22Rv1 (cell line): ENCODE results near the gene PAK6.
A peak's percentile ranks its signal among the peaks of the same experiment; 100 is the strongest.

Source experiments
- H3K27ac ChIP-seq: fragments of 450-650 bp; 2 replicates; pipeline ENCODE4 v1.5.1; 2017
- ZFX ChIP-seq: fragments of 450-650 bp; IDR thresholded peaks from 2 replicates; pipeline ENCODE4 v1.6.1; 2017; ENCODE audit warnings: antibody characterized with exemption, borderline replicate concordance
- TF ChIP-seq, protein P1 (sequence below): fragments of 450-650 bp; IDR thresholded peaks from 2 replicates; pipeline ENCODE4 v1.5.1; 2017; ENCODE audit warnings: mild to moderate bottlenecking

Gene PAK6

DNA sequence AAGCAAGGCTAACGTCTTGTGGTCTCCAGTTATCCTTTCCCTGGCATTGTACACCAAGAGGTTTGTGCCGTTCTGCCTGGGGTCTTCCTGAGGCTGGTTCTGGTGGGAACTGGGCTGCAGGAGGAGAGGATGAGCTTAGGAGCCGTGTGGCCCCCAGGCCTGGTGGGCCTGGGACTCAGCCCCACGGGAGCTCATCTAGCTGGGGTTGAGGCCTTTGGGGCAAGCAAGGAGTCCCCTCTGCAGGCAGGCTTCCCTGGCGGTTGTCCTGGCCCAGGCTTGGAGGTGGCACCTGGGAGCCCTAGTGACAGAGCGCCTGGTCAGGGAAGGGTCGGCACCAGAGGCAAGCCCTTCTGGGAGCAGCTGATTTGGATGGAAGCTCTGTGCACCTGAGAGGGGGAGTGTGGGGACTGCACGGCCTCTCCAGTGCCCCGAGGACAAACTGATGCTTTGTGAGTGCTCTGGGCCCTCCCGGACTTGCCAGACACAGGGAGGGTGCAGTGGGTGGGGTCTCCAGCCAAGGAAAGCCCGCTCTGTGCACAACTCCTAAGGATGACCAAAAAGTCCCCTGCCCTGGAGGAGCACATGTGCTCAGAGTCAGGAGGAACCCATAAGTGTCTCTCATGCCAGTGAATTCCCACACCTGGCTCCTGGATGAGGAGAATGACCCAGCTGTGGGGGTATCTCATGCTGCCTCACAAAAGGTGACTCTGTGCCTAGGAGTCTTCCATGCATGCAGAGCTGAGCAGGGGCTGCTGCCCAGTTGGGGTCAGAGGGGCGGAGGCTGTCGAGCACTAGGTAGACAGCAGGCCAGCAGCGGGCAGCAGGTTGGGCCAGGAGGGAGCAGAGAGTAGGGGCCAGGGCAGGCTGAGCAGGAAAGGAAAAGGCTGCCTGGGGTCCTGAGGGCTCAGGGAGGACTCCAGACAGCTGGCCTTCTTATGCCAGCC lies 2.7 kb downstream of the PAK6 start:
- TF ChIP-seq ZFX, result no peak
- TF ChIP-seq, protein P1, sequence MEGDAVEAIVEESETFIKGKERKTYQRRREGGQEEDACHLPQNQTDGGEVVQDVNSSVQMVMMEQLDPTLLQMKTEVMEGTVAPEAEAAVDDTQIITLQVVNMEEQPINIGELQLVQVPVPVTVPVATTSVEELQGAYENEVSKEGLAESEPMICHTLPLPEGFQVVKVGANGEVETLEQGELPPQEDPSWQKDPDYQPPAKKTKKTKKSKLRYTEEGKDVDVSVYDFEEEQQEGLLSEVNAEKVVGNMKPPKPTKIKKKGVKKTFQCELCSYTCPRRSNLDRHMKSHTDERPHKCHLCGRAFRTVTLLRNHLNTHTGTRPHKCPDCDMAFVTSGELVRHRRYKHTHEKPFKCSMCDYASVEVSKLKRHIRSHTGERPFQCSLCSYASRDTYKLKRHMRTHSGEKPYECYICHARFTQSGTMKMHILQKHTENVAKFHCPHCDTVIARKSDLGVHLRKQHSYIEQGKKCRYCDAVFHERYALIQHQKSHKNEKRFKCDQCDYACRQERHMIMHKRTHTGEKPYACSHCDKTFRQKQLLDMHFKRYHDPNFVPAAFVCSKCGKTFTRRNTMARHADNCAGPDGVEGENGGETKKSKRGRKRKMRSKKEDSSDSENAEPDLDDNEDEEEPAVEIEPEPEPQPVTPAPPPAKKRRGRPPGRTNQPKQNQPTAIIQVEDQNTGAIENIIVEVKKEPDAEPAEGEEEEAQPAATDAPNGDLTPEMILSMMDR, result no peak
- H3K27ac ChIP-seq, result no peak overlapping the region

DNA sequence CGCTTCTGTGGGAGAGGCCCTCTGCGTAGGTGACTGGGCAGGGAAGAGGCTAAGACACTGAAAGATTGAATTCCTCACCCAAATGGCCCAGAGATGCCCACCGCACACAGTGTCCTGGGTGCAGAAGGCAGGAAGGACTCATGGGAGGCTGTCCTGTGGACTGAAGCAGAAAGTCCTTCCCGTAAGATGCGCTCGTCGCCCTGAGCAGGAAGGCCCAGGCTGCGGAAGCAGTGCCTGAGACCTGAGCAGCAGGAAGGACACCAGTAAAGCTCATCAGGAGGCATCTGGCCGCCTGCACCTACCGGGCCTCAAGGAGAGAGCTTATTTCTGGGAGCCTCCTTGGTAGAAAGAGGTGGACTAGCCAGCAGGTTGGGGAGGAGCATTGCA lies 3.3 kb downstream of the PAK6 start:
- TF ChIP-seq, protein P1, result no peak
- TF ChIP-seq ZFX, result no peak
- H3K27ac ChIP-seq, result no peak overlapping the region

DNA sequence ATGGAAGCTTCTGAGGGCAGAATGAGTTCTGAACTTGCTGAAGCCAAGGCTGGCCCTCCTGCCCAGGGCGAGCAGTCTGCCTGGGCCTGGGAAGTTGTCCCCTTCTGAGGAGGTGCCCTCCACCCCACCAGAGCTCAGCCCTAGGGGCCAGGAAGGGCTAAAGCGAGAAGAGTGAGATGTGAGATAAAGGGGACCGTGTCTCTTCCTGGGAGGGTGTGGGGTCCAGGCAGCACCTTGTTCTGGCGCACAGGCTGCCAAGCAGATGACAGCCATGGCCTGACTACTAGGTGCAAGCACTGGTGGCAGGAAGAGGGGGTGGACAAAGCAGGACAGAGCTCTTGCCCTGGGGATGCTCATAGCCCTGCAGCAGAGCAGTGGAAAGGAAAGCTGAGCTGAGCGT lies 3.7 kb downstream of the PAK6 start:
- TF ChIP-seq, protein P1, result no peak

DNA sequence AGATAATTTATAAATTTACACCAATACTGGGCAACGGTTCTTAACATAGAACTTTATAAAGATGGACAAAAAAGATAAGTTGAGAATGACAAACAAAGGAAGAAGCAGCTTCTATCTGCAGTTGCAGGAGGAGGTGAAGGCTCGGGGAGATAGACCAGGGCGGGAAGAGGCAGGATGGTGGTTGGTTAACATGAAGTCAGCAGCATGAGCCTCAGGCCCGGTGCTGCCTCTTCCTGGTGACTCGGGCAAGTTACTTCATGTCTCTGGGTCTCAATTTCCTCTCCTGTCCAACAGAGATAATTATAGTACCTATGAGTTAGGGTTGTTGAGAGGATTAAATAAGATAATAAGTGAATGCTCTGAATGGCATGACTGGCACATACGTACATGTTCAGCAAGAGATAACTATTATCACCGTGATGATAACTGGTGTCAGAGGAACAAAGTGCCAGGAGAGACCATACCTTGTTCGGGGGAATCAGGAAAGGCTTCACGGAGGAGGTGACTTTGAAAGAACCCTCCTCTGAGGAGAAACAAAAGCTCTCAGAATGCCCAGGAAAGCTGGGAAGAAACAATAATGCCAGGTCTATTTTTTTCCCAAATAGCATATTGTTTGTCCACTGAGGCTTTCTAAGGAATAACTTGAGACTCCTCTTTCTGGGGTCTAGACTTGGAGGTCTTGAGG lies 4.4 kb downstream of the PAK6 start:
- TF ChIP-seq ZFX, result no peak
- TF ChIP-seq, protein P1, result no peak
- H3K27ac ChIP-seq, result no peak overlapping the region

More for the DNA sequence above, 3.7 kb downstream of the PAK6 start:
- H3K27ac ChIP-seq, result no peak overlapping the region

DNA sequence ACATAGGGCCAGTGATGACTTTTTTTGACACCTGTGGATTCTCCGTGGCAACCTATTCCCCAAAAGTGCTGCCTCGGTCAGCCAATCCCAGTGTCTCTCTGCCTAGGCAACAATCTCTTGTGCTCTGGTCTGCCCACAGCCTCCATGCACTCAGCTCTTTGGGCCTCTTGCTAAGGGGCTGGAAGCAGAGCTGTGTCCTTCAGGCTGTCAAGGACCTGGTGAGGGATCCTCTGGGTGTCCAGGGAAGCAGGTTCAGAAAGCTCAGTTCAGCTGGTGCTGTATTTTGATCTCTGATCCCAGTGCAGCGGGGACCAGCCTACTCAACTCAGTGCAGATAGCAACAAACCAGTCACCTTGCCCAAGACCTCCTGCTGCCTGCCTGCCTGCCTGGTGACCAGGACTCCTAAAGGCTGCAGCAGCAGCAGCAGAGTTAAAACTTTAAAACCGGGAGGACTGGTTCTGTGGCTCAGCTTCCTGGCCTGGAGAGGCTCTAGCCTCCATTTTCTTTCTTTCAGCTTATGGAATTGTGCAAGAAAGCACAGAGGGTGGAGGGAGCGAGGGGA lies 6.2 kb downstream of the PAK6 start:
- no peak for TF ChIP-seq ZFX
- TF ChIP-seq, protein P1, result no peak
- H3K27ac ChIP-seq, result peak overlapping the region; percentile 66

DNA sequence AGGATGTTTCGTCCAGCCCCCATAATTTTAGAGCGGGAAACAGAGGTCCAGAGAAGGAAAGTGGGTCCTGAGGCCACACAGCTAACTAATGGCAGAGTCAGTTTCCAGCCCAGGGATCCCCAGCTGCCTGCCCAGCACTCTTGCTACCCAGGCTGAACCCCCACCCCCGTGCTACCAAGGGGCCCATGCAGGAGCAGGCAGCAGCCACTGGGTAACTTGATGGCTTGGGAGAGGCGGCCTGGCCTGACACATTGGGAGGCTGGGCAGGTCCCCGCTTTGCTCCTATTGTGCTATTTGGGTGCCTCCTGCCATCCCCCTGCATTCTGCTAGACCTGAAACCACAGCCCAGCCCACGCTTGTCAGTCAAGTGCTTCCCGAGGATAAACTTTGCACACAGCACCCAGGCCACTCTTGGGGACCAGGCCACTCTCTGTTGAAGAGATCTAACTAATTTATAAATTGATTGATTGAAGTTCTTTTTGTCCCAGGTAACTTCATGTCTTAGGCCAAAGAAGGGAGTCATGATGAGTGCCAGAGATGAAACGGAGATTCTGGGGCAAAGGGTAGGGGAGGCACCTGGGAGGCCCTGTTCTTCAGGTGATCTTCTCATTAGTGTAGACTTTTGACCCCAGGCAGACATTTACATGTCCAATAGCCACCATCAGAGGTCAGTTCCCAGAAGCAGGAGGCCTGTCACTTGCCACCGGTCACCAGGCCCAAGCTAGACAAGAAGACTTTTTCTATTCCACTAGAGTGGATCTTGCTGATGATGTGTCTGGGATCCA lies 7.0 kb downstream of the PAK6 start:
- H3K27ac ChIP-seq, result peak overlapping the region; percentile 66
- TF ChIP-seq, protein P1, result no peak
- no peak for TF ChIP-seq ZFX
